Endothelial cell of umbilical vein (primary cell): ENCODE measurements around the gene SRP9. TPM values are rescaled to one million over a fixed set of nuclear protein-coding genes. Genes with fewer than 3 reads are reported as not detected.

ENCODE experiments used
- BruUV-seq: library from RNA; stranded (reverse); fragments of 400-500 nt; replicated peaks from 2 replicates; lab custom pipeline; 2021; lab: Mats Ljungman, UMichigan
- CTCF ChIA-PET: fragments of 300-600, 350-600 bp; sonication (Branson Sonifier 250); formaldehyde crosslinking; loops from one replicate; lab custom pipeline; 2021; ENCODE audit warnings: antibody characterized with exemption, inconsistent platforms; lab: Charles Lee
- POLR2A ChIA-PET: fragments of 300-600, 350-600 bp; sonication (Branson Sonifier 250); formaldehyde crosslinking; loops from one replicate; lab custom pipeline; 2021; ENCODE audit warnings: antibody characterized with exemption, inconsistent platforms; lab: Charles Lee
- DNase-seq: peaks from one replicate; pipeline ENCODE4 v3.0.0-alpha.2; 2011; ENCODE audit warnings: low read depth, low spot score
- FAIRE-seq: peaks from 2 replicates; lab custom pipeline; 2011; peaks lifted over from hg19 to GRCh38; lab: Jason Lieb, UNC
- H2AFZ ChIP-seq: 2 replicates; pipeline ENCODE4 v1.6.0; 2012; ENCODE audit warnings: low read depth, low read length, control low read depth, inconsistent platforms
- H3K27ac ChIP-seq: 2 replicates; pipeline ENCODE4 v1.5.1; 2011; ENCODE audit warnings: low read depth, mild to moderate bottlenecking, control low read depth, low read length, moderate library complexity; ENCODE audit not compliant: insufficient read depth
- H3K27me3 ChIP-seq, 2 experiments: 2 replicates each; pipeline versions ENCODE4 v1.6.0 to v1.6.1; 2011; ENCODE audit warnings: low read length in 2 of 2, mixed read lengths in 1 of 2; ENCODE audit not compliant: control insufficient read depth in 2 of 2, insufficient read depth in 2 of 2
- H3K36me3 ChIP-seq, 2 experiments: 2 replicates in 1 of 2; 3 replicates in 1 of 2; pipeline ENCODE4 v1.5.1; 2011; ENCODE audit warnings: low read length in 2 of 2, mild to moderate bottlenecking in 1 of 2, moderate library complexity in 1 of 2; ENCODE audit not compliant: control insufficient read depth in 2 of 2, insufficient read depth in 2 of 2; ENCODE audit errors: extremely low read depth in 1 of 2
- H3K4me1 ChIP-seq: 3 replicates; pipeline ENCODE4 v1.5.1; 2011; ENCODE audit warnings: mild to moderate bottlenecking, low read length; ENCODE audit not compliant: control insufficient read depth, insufficient read depth; ENCODE audit errors: extremely low read depth
- H3K4me2 ChIP-seq: 2 replicates; pipeline ENCODE4 v1.6.1; 2011; ENCODE audit warnings: low read length, control low read depth, mixed read lengths; ENCODE audit not compliant: insufficient read depth
- H3K4me3 ChIP-seq, 3 experiments: fragments of 200-600 bp in 1 of 3; sonication (generic), shearing (Covaris generic) in 1 of 3; replicated peaks in 1 of 3; 2 replicates each; pipeline ENCODE4 v1.5.1; 2011 to 2016; ENCODE audit warnings: control low read depth in 3 of 3, low read length in 3 of 3, mild to moderate bottlenecking in 2 of 3, inconsistent platforms in 1 of 3, low read depth in 1 of 3, moderate library complexity in 1 of 3; ENCODE audit not compliant: insufficient read depth in 1 of 3
- H3K79me2 ChIP-seq: 2 replicates; pipeline ENCODE4 v1.6.0; 2012; ENCODE audit warnings: low read length, inconsistent platforms; ENCODE audit not compliant: control insufficient read depth, insufficient read depth
- H3K9ac ChIP-seq: replicated peaks from 2 replicates; pipeline ENCODE3; 2011; ENCODE audit warnings: low read length, control low read depth; ENCODE audit not compliant: insufficient read depth; ENCODE audit errors: extremely low read depth
- H3K9me1 ChIP-seq: replicated peaks from 3 replicates; pipeline ENCODE4 v1.6.0; 2011; ENCODE audit warnings: mild to moderate bottlenecking, low read length; ENCODE audit not compliant: control insufficient read depth, insufficient read depth; ENCODE audit errors: extremely low read depth
- H3K9me3 ChIP-seq: replicated peaks from 2 replicates; pipeline ENCODE4 v1.5.1; 2012; ENCODE audit warnings: low read length, inconsistent platforms; ENCODE audit not compliant: control insufficient read depth, insufficient read depth
- H4K20me1 ChIP-seq: replicated peaks from 2 replicates; pipeline ENCODE3; 2011; ENCODE audit warnings: mild to moderate bottlenecking, low read length; ENCODE audit not compliant: control insufficient read depth, insufficient read depth; ENCODE audit errors: extremely low read depth
- CTCF ChIP-seq, 2 donors: IDR thresholded peaks; 1 replicate in 1 of 2; 2 replicates in 1 of 2; pipeline ENCODE4 v1.5.1; 2011; ENCODE audit warnings: low read length in 2 of 2, mild to moderate bottlenecking in 2 of 2, moderate library complexity in 2 of 2, control low read depth in 1 of 2, inconsistent platforms in 1 of 2, low read depth in 1 of 2; ENCODE audit not compliant: insufficient read depth in 1 of 2; ENCODE audit errors: extremely low read depth in 1 of 2
- EZH2 ChIP-seq: IDR thresholded peaks from 2 replicates; pipeline ENCODE4 v1.6.1; 2012; ENCODE audit warnings: borderline replicate concordance, low read depth, mild to moderate bottlenecking, moderate library complexity, low read length, inconsistent platforms; ENCODE audit not compliant: severe bottlenecking
- FOS ChIP-seq: IDR thresholded peaks from 2 replicates; pipeline ENCODE4 v1.6.1; 2011; ENCODE audit warnings: mild to moderate bottlenecking, low read length, moderate library complexity, borderline replicate concordance; ENCODE audit not compliant: insufficient read depth
- GATA2 ChIP-seq: IDR thresholded peaks from 2 replicates; pipeline ENCODE4 v1.7.0; 2011; ENCODE audit warnings: low read depth, mild to moderate bottlenecking, moderate library complexity, mixed read lengths, low read length; ENCODE audit not compliant: insufficient read length, insufficient read depth
- JUN ChIP-seq: IDR thresholded peaks from 2 replicates; pipeline ENCODE4 v1.6.1; 2011; ENCODE audit warnings: borderline replicate concordance, low read depth; ENCODE audit not compliant: insufficient read length, insufficient read depth
- MYC ChIP-seq: IDR thresholded peaks from one replicate; pipeline ENCODE4 v1.6.1; 2011; ENCODE audit warnings: mild to moderate bottlenecking, low read depth, low read length
- POLR2A ChIP-seq: IDR thresholded peaks from 2 replicates; pipeline ENCODE4 v1.6.1; 2012; ENCODE audit warnings: low read depth, mild to moderate bottlenecking, control low read depth, low read length
- POLR2AphosphoS5 ChIP-seq: IDR thresholded peaks from 2 replicates; pipeline ENCODE4 v1.6.1; 2012; ENCODE audit warnings: low read depth, mild to moderate bottlenecking, control low read depth, low read length, moderate library complexity; ENCODE audit not compliant: insufficient read depth
- dilution Hi-C: fragments of 300-500 bp; cut with MboI; formaldehyde crosslinking; loops from one replicate; pipeline ENCODE4 v1.15.0; 2019; ENCODE audit warnings: low sequenced_read_pairs; ENCODE audit not compliant: extremely low pct_ligation_motif_present
- intact Hi-C: fragments of 100-400 bp; cut with micrococcal nuclease; formaldehyde crosslinking; loops from one replicate; pipeline ENCODE4 v1.10.0; 2022
- polyA plus RNA-seq, 4 experiments: library from polyadenylated mRNA; depleted of rRNA in 3 of 4; stranded (reverse) in 3 of 4; unstranded in 1 of 4; fragments of >200 nt; gene quantifications; 2 replicates each; pipeline versions ENCODE4 v1.2.1 to v1.2.3, GENCODE V29; 2011 to 2012; ENCODE audit warnings: missing spikeins in 1 of 4
- total RNA-seq: library from RNA; stranded (reverse); gene quantifications from 2 replicates; pipeline ENCODE4 v1.2.3, GENCODE V29; 2021
- TF ChIP-seq, protein P1 (sequence below): IDR thresholded peaks from 2 replicates; pipeline ENCODE4 v1.6.1; 2011; ENCODE audit not compliant: insufficient read depth, insufficient read length

The SRP9 gene
- total and polyA plus RNA-seq, 2 donors (not counting 3 experiments of a cell fraction or from before 2014, with no cell fraction given) = 283 to 384 TPM

- FAIRE-seq (peak; percentile 100), DNase-seq (peak; percentile 87)
- no peaks in the 10 kb centered on the region for H3K27me3 ChIP-seq
- H2AFZ ChIP-seq = peak overlapping the region; percentile 65
- no peak overlapping the region for H3K27ac ChIP-seq
- no peaks in the 10 kb centered on the region for H3K9me1 ChIP-seq
- BruUV-seq = no TSS peak
- ChIA-PET POLR2A (interaction anchor here (1.3 to 1.6 kb wide), 2 partner anchors 117 to 290 kb away, joined by 3 to 5 read pairs; no protein-coding TSS in a partner anchor), CTCF (interaction anchor here (0.5 to 4.1 kb wide), 73 partner anchors 10 to 328 kb away, joined by 3 to 81 read pairs (median 5); partner anchors contain the start of genes ENAH and EPHX1)
- no peaks in the 10 kb centered on the region for H3K9me3 ChIP-seq
- peaks cover 19% of the 10 kb centered on the region for H3K4me1 ChIP-seq
- H3K9ac ChIP-seq = no peak overlapping the region
- no peaks in the 10 kb centered on the region for H3K79me2 ChIP-seq
- no peak overlapping the region for H3K4me2 ChIP-seq
- dilution Hi-C loops (no loop called here), intact Hi-C loops (loop anchor here (1.0 kb wide), 9 partner anchors 73 to 297 kb away; no protein-coding TSS in a partner anchor)
- H3K4me3 ChIP-seq = no peak overlapping the region
- TF ChIP-seq FOS (no peak), EZH2 (no peak), MYC (no peak), CTCF (IDR thresholded peaks at IDR 0.05; ENCODE audit: extremely low read depth in 1 of 2, insufficient read depth in 1 of 2, low read depth in 1 of 2, low read length in 2 of 2) (peak; percentile 88 to 90), GATA2 (no peak), POLR2A (no peak), POLR2AphosphoS5 (peak; percentile 17), JUN (no peak)
- TF ChIP-seq, protein P1, sequence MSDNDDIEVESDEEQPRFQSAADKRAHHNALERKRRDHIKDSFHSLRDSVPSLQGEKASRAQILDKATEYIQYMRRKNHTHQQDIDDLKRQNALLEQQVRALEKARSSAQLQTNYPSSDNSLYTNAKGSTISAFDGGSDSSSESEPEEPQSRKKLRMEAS = no peak
- H4K20me1 ChIP-seq = no peaks in the 10 kb centered on the region
- H3K36me3 ChIP-seq = no peaks in the 10 kb centered on the region
Measured at GRCh38 chr1:225772323-225772768, 5.3 kb upstream of the SRP9 start.
